ENCODE results near the gene DNAH3. TPM values are rescaled to one million over a fixed set of nuclear protein-coding genes. Genes with fewer than 3 reads are reported as not detected.

Gene DNAH3
- total and polyA plus RNA-seq, 2 of the 8 experiments (the other 6 are each of a cell fraction or from before 2014, with no cell fraction given) = 0.57 to 0.71 TPM

DNA sequence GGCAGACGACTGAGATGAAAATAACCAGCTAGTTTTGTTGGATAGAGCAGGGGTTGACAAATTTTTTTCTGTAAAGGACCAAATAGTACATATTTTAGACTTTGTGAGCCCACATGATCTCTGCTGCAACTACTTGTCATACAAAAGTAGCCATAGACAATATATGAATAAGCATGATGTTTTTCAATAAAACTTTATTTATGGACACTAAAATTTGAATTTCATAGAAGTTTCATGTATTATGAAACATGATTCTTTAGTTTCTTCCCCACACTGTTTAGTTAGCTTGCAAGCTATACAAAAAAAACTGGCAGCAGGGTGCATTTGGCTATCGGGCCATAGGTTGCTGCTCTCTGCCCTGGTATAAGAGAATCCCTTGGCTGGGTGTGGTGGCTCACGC, 193.5 kb downstream of the DNAH3 start:
- Histone ChIP-seq H3K79me1 (ENCODE audit: low read depth, low read length) (no peaks in the 10 kb centered on the region), H3K23ac (ENCODE audit: insufficient read length) (no peak overlapping the region), H3K27me3 (replicated peaks in 1 of 4; ENCODE audit: control insufficient read depth in 3 of 4, extremely low read depth in 1 of 4, insufficient read depth in 3 of 4, low read length in 3 of 4) (no peaks in the 10 kb centered on the region), H4K8ac (ENCODE audit: extremely low read depth, insufficient read depth, low read length) (no peak overlapping the region), H4K5ac (ENCODE audit: insufficient read length, low read depth, low read length) (no peak overlapping the region), H3K56ac (replicated peaks; ENCODE audit: insufficient read length, low read depth, low read length) (no peak overlapping the region), H3K23me2 (ENCODE audit: low read depth, low read length) (no peaks in the 10 kb centered on the region), H3K18ac (ENCODE audit: extremely low read depth, low read length) (no peak overlapping the region), H2AFZ (ENCODE audit: low read length) (no peak overlapping the region), H3K36me3 (ENCODE audit: control insufficient read depth in 2 of 4, insufficient read depth in 4 of 4, low read length in 3 of 4) (no peaks in the 10 kb centered on the region), H3K9me3 (ENCODE audit: insufficient read depth in 2 of 2, low read depth in 1 of 2, low read length in 1 of 2) (no peaks in the 10 kb centered on the region), H3K4ac (replicated peaks; ENCODE audit: insufficient read length, low read depth, low read length) (no peak overlapping the region), H2BK20ac (ENCODE audit: low read length) (no peak overlapping the region), H3K14ac (ENCODE audit: insufficient read length) (no peak overlapping the region), H3K27ac (ENCODE audit: low read depth, low read length) (no peak overlapping the region), H3K9ac (replicated peaks in 1 of 4; ENCODE audit: extremely low read depth in 1 of 4, low read depth in 3 of 4, low read length in 3 of 4) (no peak overlapping the region), H3K79me2 (ENCODE audit: control insufficient read depth in 1 of 2, insufficient read depth in 2 of 2, low read length in 2 of 2) (no peaks in the 10 kb centered on the region), H4K20me1 (replicated peaks in 1 of 2; ENCODE audit: control insufficient read depth in 1 of 2, insufficient read depth in 2 of 2, low read length in 2 of 2) (no peaks in the 10 kb centered on the region), H2BK15ac (ENCODE audit: low read length) (no peak overlapping the region), H2BK120ac (replicated peaks; ENCODE audit: low read depth, low read length) (no peak overlapping the region), H3K4me3 (ENCODE audit: extremely low read depth in 1 of 4, insufficient read depth in 2 of 4, low read depth in 3 of 4, low read length in 4 of 4) (no peak overlapping the region), H3K4me1 (replicated peaks in 1 of 4; ENCODE audit: control insufficient read depth in 3 of 4, insufficient read depth in 4 of 4, low read length in 3 of 4) (no peaks in the 10 kb centered on the region), H2AK5ac (ENCODE audit: low read depth, low read length) (no peak overlapping the region), H2BK5ac (ENCODE audit: low read depth, low read length) (no peak overlapping the region), H2BK12ac (ENCODE audit: low read depth, low read length) (no peak overlapping the region), H3K4me2 (ENCODE audit: insufficient read depth in 1 of 2, low read depth in 2 of 2, low read length in 2 of 2) (no peak overlapping the region), H4K91ac (replicated peaks; ENCODE audit: insufficient read length, low read length) (no peak overlapping the region)
- WGBS, 2 experiments (ENCODE audit: extremely low coverage in 1 of 2, insufficient coverage in 1 of 2, insufficient read length in 1 of 2, insufficient replicate concordance in 2 of 2, low coverage in 1 of 2, low lambda C conversion rate in 2 of 2, missing lambda C conversion rate in 1 of 2) = 84% methylated on average over 3 of the region's 3 CpGs; no CpG with 5 or more reads in 1 of the 2 experiments
- ChIA-PET CTCF (ENCODE audit: partially characterized antibody) (interaction anchor here (0.7 to 1.3 kb wide), 3 partner anchors 43 to 103 kb away, joined by 3 to 5 read pairs (median 3); no protein-coding TSS in a partner anchor), POLR2A (ENCODE audit: partially characterized antibody) (no interaction called here)
- FAIRE-seq (no peak), DNase-seq (ENCODE audit: low read depth in 1 of 2, low spot score in 2 of 2) (no peak)
- TF ChIP-seq PHF8 (conservative IDR thresholded peaks at IDR 0.05; ENCODE audit: low read depth, low read length) = no peak
- TF ChIP-seq JUN (IDR thresholded peaks at IDR 0.05; ENCODE audit: low read depth, low read length) = no peak
- no peak for TF ChIP-seq ASH2L (IDR thresholded peaks at IDR 0.05; ENCODE audit: low read length)
- TF ChIP-seq, protein P1, sequence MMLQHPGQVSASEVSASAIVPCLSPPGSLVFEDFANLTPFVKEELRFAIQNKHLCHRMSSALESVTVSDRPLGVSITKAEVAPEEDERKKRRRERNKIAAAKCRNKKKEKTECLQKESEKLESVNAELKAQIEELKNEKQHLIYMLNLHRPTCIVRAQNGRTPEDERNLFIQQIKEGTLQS (IDR thresholded peaks at IDR 0.05; ENCODE audit: insufficient read depth, low read depth, low read length) = no peak
- no peak for TF ChIP-seq GABPA (IDR thresholded peaks at IDR 0.05; ENCODE audit: borderline replicate concordance, insufficient read depth, low read length)
- TF ChIP-seq SP4 (IDR thresholded peaks at IDR 0.05; ENCODE audit: low read length) = no peak
- no peak for TF ChIP-seq TCF12 (IDR thresholded peaks at IDR 0.05; ENCODE audit: low read depth, low read length)
- TF ChIP-seq POU5F1 (IDR thresholded peaks at IDR 0.05; ENCODE audit: low read depth, low read length) = no peak

Data from H1 (cell line).